OCI-LY7 (cell line): Measurements from ENCODE around the gene STEAP4. TPM values are rescaled to one million over a fixed set of nuclear protein-coding genes. Genes with fewer than 3 reads are reported as not detected.

Experiments
- BruUV-seq: library from RNA; stranded (reverse); fragments of 400-500 nt; replicated peaks from 2 replicates; lab custom pipeline; 2021; lab: Mats Ljungman, UMichigan
- CTCF ChIA-PET: fragments of 300-600 bp; sonication (Branson Sonifier 250); formaldehyde crosslinking; loops from one replicate; lab custom pipeline; 2022; ENCODE audit warnings: antibody characterized with exemption; ENCODE audit not compliant: unreplicated experiment; lab: Charles Lee
- POLR2A ChIA-PET: fragments of 300-600 bp; sonication (Branson Sonifier 250); formaldehyde crosslinking; loops from one replicate; lab custom pipeline; 2022; ENCODE audit warnings: antibody characterized with exemption; lab: Charles Lee
- DNase-seq: peaks from one replicate; pipeline ENCODE4 v3.0.0-alpha.2; 2015; ENCODE audit warnings: low spot score
- H2AFZ ChIP-seq: fragments of 200-600 bp; sonication (generic), shearing (Covaris generic); 2 replicates; pipeline ENCODE4 v1.6.1; 2014; ENCODE audit warnings: mild to moderate bottlenecking, antibody characterized with exemption, low read length, moderate library complexity
- H3K27ac ChIP-seq: fragments of 200-600 bp; sonication (generic); 2 replicates; pipeline ENCODE4 v1.5.1; 2014; ENCODE audit warnings: mixed run types, low read depth, mild to moderate bottlenecking, moderate library complexity, low read length, inconsistent platforms; ENCODE audit not compliant: poor library complexity, severe bottlenecking
- H3K36me3 ChIP-seq: fragments of 200-600 bp; sonication (generic); 2 replicates; pipeline ENCODE4 v1.6.1; 2014; ENCODE audit warnings: mild to moderate bottlenecking, antibody characterized with exemption, low read length, moderate library complexity, mixed read lengths; ENCODE audit not compliant: insufficient read depth
- H3K4me1 ChIP-seq: fragments of 200-600 bp; sonication (generic); 2 replicates; pipeline ENCODE4 v1.5.1; 2014; ENCODE audit warnings: mild to moderate bottlenecking, low read length; ENCODE audit not compliant: insufficient read depth, poor library complexity, severe bottlenecking
- H3K4me2 ChIP-seq: fragments of 200-600 bp; sonication (generic); 2 replicates; pipeline ENCODE4 v1.6.1; 2014; ENCODE audit warnings: mild to moderate bottlenecking, low read length
- H3K4me3 ChIP-seq: fragments of 200-600 bp; sonication (generic); 2 replicates; pipeline ENCODE4 v1.5.1; 2014; ENCODE audit warnings: mild to moderate bottlenecking, low read depth, low read length; ENCODE audit not compliant: poor library complexity, severe bottlenecking
- H3K79me2 ChIP-seq: fragments of 200-600 bp; sonication (generic); 2 replicates; pipeline ENCODE4 v1.6.1; 2016; ENCODE audit warnings: low read depth, mild to moderate bottlenecking, low read length, moderate library complexity, mixed read lengths; ENCODE audit not compliant: insufficient read depth
- H3K9me2 ChIP-seq: fragments of 200-600 bp; sonication (generic); 2 replicates; pipeline ENCODE4 v1.6.1; 2016; ENCODE audit warnings: mild to moderate bottlenecking, low read length, mixed read lengths; ENCODE audit not compliant: insufficient read depth
- H3K9me3 ChIP-seq: fragments of 200-600 bp; sonication (generic); 2 replicates; pipeline ENCODE4 v1.6.1; 2014; ENCODE audit warnings: mild to moderate bottlenecking, mixed run types, low read length, mixed read lengths
- H4K20me1 ChIP-seq: fragments of 200-600 bp; sonication (generic); 2 replicates; pipeline ENCODE4 v1.6.1; 2014; ENCODE audit warnings: mild to moderate bottlenecking, antibody characterized with exemption, low read length, moderate library complexity, mixed read lengths; ENCODE audit not compliant: insufficient read depth
- CTCF ChIP-seq: fragments of 200-600 bp; sonication (generic); conservative IDR thresholded peaks from 2 replicates; pipeline ENCODE4 v1.5.1; 2014; ENCODE audit warnings: mild to moderate bottlenecking, antibody characterized with exemption, low read length, moderate library complexity, mixed read lengths
- EZH2phosphoT487 ChIP-seq: fragments of 200-600 bp; sonication (generic); IDR thresholded peaks from 2 replicates; pipeline ENCODE4 v1.6.1; 2018; ENCODE audit warnings: low read depth, borderline replicate concordance, mild to moderate bottlenecking, mixed run types, antibody characterized with exemption, low read length, moderate library complexity, mixed read lengths
- intact Hi-C: fragments of 100-400 bp; cut with micrococcal nuclease; formaldehyde crosslinking; loops from one replicate; pipeline ENCODE4 v1.10.0; 2022; ENCODE audit not compliant: unreplicated experiment
- total RNA-seq, 2 experiments: library from RNA; depleted of rRNA in 1 of 2; stranded (reverse); fragments of >200 nt in 1 of 2; shearing (Covaris generic) in 1 of 2; gene quantifications; 2 replicates each; pipeline ENCODE4 v1.2.3, GENCODE V29; 2014 to 2022

Gene STEAP4
- total RNA-seq, 2 experiments from 2014 or later = not detected

GRCh38 chr7:88344956-88345832 lies 38.5 kb upstream of the STEAP4 start:
- Histone ChIP-seq H2AFZ (no peak overlapping the region), H3K4me1 (no peaks in the 10 kb centered on the region), H4K20me1 (no peaks in the 10 kb centered on the region), H3K36me3 (no peaks in the 10 kb centered on the region), H3K4me2 (no peak overlapping the region), H3K79me2 (no peaks in the 10 kb centered on the region), H3K4me3 (no peak overlapping the region), H3K9me3 (no peaks in the 10 kb centered on the region), H3K27ac (no peak overlapping the region), H3K9me2 (no peaks in the 10 kb centered on the region)
- CTCF ChIA-PET = no interaction called here
- POLR2A ChIA-PET = interaction anchor here (0.7 to 1.3 kb wide), 4 partner anchors 12 to 632 kb away, joined by 3 to 5 read pairs (median 3); no protein-coding TSS in a partner anchor
- intact Hi-C loops = no loop called here
- no peak for DNase-seq
- TF ChIP-seq EZH2phosphoT487 (no peak), CTCF (0 out of 2 replicates have a peak, but pooled peaks have one; percentile 25)
- BruUV-seq = no TSS peak

DNA sequence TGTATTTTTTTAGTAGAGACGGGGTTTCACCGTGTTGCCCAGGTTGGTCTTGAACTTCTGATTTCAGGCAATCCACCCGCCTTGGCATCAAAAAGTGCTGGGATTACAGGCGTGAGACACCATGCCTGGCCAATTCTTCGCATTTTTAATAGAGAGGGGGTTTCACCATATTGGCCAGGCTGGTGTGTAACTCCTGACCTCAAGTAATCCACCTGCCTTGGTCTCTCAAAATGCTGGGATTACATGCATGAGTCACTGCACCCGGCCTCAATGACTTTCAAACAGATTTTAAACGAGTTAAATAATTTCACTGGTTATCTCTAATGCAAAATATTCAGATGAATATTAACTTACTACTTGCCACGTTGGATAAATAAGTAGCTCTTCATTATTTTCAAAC lies 37.6 kb upstream of the STEAP4 start:
- Histone ChIP-seq H3K36me3 (no peaks in the 10 kb centered on the region), H3K4me2 (no peak overlapping the region), H3K4me1 (no peaks in the 10 kb centered on the region), H3K4me3 (no peak overlapping the region), H3K27ac (no peak overlapping the region), H3K79me2 (no peaks in the 10 kb centered on the region), H4K20me1 (no peaks in the 10 kb centered on the region), H3K9me2 (no peaks in the 10 kb centered on the region), H2AFZ (no peak overlapping the region), H3K9me3 (no peaks in the 10 kb centered on the region)
- no peak for TF ChIP-seq EZH2phosphoT487
- no peak for TF ChIP-seq CTCF
- CTCF ChIA-PET = no interaction called here
- POLR2A ChIA-PET = interaction anchor here (1.3 kb wide), 1 partner anchor 15 kb away, joined by 3 read pairs; no protein-coding TSS in a partner anchor
- intact Hi-C loops = no loop called here
- no peak for DNase-seq
- no TSS peak for BruUV-seq
